Activated CD8-positive, alpha-beta memory T cell treated with anti-CD3 and anti-CD28 coated beads for 4 hours (primary cell): Measurements from ENCODE around the gene NEU4.

Experiments
- DNase-seq, 2 donors: peaks; one replicate each; pipeline ENCODE4 v3.0.0-alpha.2; 2020; ENCODE audit warnings: low read depth in 2 of 2

NEU4 gene

DNA sequence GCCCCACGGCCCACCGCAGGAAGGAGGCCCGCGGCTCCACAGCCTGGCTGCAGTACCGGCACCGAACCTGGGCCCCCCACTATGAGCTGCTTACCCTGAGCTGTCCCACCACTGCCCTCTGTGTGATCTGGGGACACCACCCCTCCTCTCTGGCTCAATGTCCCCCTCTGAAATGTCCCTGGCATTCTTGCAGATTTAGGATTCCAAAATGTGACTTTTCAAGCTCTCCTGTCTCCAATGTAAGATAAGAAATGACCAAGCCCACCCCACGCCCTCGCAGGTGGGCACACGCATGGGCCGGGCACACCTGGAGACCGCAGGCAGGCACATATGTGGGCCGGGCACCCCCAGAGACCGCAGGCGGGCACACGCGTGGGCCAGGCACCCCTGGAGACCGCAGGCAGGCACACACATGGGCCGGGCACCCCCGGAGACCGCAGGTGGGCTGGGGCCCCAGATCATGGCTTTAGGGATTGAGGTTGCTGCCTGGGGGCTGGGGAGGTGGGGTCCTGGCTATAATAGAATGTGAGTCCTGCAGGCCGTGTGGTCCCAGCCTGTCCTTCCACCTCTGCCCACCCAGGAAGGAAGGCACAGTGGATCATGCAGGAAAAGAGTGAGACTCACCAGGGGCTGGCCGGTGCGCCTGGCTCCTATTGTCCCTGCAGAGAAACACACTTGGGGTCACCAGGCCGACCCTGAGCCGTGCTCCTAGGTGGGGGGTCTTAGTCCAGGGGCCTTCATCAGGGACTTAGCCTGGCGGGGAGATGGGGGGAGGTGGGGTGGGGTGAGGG is 42.5 kb downstream of the NEU4 start:
- no peak for DNase-seq

GRCh38 chr2:241852116-241852980 is 43.4 kb downstream of the NEU4 start:
- DNase-seq, result no peak

DNA sequence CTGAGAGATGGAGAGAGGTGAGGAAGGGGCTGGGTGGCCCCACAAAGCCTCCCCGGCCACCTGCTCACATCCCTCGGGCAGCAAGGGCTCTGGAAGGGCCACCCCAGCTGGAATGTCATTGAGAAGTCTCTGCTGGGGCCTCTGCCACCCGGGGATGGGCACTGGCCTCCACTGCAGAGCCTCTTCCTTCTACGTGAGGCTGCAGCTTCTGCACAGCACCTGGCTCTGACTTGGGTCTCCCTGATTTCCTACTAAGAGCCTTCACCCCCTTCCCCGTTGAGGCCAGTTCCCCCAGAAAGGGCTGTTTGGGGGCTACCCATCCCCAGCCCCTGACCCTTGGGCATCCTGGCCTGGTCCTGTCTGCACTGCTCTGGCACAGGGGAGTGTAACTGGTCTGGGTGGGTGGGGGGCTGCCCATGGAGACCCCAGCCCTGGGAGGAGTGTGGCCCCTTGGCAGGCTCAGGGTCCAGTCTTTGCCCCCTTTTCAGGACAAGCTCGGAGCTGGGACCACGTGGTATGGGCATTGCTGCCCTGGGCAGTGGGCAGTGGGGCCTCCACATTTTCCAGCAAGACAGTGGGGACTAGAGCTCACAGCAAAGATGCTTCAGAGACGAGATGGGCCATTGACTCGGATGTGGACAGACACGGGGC is 44.1 kb downstream of the NEU4 start:
- no peak for DNase-seq

DNA sequence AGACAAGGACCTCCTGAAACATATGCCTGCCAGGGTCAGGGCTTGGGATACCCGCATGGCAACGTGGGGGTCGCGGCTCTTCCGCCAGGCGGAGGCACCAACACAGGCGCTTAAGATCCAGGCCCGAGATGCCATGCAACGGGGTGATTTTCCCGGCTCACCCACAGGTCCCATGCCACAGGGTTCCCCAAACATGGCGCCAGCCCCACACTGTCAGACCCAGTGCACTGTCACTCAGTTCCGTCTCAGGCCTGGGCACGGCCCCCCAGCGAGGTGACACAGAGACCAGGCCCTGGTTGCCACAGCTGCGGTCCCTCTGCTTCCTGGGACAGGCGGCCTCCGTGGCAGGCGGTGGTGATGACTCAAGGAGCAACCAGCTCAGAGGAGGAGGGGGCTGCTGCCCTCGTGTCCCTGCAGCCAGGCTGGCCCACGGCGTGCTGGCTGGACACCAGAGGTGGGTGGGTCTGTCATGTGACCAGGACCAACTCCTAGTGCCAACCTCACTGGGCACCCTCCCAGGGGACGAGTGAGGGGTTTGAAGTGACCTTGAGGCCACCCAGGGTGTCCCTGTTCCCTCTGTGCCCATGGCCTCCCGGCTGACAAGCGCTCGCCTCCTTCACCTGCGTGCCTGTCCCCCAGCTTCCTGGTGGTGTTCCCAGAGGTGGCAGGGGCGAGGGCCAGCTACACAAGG is 44.8 kb downstream of the NEU4 start:
- no peak for DNase-seq

DNA sequence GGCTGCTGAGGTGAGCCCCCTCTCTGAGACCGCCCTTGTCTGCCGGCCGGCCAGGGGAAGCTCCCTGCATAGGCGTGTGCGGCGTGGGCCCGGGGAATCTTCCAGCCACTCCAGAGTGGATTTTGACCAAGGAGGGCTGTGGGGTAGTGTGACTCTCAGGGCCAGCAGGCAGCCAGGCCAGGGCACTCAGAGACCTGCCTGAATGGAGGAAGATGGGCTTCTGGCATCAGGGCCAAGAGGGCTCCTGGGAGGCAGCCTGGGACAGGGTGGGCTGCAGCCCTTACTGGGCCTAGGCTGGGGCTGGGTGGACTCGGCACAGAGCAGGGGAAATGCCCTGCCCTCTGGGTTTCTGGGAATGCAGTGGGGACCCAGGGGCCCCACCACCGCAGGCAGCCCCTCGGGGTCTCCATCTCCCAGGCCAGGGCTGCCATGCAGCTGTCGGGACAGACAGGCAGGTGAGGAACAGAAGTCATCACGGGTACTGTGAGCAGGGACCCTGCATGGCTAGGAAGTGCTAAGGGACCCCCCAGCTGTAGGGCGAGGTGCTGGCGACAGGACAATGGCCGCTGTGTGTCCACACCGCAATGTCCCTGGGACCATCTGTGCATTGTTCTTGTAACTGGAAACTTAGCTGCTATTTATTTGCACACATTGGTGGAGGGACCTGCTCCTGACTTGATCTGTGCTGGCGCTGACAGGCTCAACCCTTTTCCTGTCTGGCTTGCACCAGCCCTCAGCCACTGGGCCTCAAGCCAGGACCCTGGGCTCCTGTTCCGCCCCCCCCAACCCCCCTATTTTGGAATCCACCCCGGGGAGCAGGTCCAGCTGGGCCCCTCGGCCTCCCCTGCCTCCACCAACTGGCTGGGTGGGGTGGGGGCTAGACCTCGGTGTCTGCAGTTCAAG is 45.6 kb downstream of the NEU4 start:
- no peak for DNase-seq

GRCh38 chr2:241855245-241855887 is 46.4 kb downstream of the NEU4 start:
- no peak for DNase-seq

DNA sequence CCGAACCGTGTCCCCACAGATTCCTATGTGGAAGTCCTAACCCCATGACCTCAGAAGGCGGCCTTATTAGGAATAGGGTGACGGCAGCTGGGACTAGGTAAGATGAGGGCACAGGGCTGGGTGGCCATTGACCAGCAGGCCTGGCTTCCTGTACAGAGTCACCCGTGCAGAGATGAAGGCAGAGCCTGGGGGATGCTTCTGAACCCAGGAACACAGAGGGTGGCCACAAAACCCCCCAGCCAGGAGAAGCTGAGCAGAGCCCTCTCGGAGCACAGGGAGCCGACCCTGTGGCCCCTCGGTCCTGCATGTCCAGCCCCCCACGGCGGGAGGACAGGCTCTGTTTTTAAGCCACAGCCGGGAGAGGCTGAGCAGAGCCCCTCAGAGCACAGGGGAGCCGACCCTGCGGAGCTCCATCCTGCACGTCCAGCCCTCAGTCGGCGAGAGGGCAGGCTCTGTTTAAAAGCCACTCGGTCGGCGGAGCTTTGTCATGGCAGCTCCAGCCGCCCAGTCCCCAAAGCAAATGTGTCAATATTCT is 47.0 kb downstream of the NEU4 start:
- DNase-seq, result no peak

DNA sequence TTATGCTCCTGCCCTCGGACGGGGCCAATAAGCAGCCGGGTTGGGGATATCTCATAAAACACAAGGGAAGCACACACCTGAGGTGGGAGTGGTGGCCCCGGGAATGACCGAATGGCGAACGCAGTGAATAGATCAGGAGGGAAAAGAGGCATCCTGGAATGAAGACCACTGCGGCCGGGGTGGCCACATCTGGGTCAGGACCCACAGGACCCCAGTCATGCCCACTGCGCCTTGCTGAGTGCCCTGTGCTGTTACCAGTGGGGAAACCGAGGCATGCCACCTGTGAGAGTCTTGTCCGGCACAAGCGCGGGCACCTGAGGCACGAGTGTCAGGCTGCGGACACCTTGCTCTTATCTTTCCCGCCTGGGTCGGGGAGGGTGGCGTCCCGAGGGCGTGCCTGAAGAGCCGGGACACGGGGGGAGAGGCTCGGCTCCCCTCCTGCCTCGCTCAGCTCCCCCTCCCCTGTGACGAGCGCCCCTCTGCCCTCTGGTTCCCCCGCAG is 48.1 kb downstream of the NEU4 start:
- no peak for DNase-seq

- DNase-seq, result no peak
These were observed 48.7 kb downstream of the NEU4 start for GRCh38 chr2:241857572-241858121.

DNA sequence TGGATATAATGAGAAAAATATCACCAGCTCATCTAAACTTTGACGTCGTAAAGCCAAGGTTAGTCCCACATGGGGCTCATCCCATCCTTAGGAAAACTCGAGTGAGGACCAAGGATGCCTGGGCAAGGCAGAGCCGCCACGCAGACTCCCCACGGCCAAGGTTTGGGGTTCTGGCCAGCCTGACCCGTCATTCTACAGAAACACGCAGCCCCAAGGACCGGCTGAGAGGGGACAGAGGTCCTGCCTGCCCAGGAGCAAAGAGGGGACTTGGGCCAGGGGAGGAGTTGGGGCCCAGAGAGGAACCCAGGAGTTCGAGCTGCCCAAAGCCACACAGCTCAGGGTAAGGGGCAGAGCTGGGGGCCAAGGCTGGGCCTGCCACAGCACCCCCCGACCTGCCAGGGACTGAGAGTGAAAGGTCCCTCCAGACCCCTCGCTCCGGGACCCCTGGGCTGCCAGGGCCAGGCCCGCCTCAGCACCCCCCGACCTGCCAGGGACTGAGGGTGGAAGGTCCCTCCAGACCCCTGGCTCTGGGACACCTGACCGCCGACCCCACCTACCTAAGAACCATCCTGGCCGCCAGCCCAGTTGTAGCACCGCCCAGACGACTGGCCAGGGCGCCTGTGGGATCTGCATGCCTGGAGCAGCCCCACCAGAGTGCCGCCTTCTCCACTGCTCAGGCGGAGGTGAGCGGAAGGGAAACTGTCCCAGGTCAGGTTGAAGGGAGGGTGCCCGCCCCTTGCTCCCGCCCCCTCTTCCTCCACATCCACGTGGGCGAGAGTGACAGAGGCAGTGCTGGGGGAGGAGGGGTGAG is 49.4 kb downstream of the NEU4 start, which contains the start of gene PDCD1:
PDCD1 (minus strand) TSS at position 689 of the 811 bp plus-strand sequence; CDS start at position 633, 56 bp downstream.
- peak; percentile 64 to 65 for DNase-seq

DNA sequence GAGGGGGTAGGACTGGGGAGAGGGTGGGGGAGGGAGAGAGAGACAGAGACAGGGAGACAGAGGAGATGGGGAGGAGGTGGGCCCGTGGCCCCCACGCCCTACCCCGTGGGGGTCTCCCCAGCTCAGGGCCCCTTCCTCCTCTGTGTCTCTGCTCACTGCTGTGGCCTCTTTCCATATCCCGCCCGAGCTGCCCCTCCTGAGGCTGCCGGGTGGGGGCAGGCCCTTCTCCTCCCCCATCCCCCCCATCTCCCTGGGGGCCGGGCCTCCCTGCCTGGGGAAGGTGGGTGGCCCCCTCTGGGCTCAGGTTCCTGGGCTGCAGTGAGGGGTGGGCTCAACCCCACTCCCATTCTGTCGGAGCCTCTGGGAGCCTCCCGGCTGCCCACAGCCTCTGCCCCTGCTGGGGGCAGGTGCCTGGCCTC is 50.0 kb downstream of the NEU4 start:
- no peak for DNase-seq

- peak; percentile 48 to 65 for DNase-seq
These were observed 50.6 kb downstream of the NEU4 start for GRCh38 chr2:241859436-241860183.

DNA sequence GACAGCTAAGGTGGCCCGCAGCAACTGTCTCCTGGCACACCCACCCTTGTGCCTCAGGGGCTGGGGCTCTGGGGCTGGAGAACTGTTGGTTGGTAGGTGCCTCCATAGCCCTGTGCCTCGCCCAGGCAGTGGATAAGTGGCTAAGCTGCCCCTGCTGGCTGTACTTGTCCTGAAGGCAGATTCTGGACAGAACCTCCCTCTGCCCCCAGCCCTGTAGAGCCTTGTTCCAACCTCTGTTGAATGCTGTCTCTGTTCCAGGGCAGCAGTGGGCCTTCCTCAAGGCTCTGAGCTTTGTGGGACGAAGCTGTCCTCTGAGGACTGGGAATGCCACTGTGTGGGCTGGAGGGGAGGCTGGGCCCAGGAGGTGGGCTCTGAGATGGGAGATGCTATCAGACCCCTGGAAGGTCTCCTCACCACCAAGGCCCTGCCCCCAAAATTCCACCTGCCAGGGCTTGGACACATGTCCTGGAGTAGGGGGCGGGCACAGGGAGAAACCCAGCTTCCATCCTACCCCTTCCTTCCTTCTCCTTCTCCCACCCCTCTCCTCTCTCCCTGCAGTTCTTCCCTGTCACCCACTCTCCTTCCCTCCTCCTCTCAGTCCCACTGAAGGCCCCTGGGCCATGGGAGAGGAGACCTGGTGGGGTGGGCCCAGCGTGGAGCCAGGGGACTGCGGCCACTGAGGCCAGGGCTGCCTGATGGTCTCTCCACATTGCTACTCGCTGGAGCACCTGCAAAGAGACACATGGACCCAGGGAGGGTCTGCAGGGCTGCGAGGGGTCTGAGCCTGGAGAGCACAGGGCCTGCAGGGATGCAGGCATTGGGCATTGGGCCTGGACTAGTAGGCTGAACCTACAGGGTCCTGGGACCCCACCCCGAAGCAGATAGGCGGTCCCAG is 51.4 kb downstream of the NEU4 start:
- no peak for DNase-seq

DNA sequence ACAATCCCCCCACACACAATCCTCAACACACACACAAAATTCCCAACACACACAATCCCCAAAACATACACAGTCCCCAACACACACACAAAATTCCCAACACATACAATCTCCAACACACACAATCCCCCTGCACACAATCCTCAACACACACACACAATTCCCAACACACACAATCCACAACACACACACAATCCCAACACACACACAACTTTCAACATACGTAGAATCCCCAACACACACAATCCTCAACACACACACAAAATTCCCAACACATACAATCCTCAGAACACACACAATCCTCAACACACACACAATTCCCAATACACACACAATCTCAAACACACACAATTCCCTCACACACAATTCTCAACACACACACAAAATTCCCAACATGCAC is 52.3 kb downstream of the NEU4 start:
- DNase-seq, result no peak

DNA sequence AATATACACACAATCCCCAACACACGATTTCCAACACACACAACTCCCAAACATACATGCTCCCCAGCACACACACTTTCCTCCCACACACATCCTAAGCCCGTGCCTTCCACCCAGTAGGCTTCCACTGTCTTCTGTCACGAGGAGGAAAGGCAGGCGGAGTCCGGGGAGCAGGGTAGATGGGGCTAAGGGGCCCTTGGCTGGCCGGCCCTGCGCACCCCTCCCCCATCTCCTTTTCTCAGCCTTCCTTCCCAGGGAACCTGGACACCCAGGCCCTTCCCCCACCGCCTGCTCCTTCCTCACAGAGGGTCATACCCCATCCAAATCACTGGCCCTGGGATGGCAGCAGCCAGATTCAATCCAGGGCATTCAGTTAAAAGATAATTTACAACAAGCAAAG is 53.1 kb downstream of the NEU4 start:
- no peak for DNase-seq

DNA sequence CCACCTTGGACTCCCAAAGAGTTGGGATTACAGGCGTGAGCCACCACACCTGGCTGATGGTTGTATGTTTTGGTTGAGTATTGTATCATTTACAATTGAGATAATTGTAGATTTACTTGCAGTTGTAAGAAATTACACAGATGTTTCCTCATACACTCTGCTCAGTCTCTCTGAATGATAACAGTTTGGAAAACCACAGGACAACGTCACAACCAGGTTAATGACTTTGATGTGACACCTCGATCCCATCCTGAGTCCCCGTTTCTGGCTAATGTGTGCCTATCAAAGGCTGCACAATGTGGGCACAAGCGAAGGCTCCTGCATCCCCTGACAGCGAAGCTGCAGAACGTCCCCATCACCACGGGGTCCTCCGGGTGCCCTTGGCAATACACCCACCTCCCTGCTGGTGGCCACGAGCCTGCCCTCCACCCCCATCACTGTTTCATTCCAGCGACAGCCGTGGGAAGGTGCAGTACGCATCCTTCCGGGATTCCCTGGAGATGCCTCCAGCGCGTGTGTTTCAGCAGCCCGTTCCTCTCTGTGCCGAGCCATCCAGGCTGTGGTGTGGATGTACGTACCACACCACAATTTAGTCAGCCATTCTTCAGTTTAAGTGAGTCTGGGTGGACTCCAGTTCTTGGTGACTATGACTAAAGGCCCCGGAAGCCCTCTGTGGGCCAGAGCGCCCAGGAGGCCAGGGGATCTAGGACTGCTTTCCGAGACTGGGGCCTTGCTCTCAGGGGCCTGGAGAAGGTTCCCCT is 54.0 kb downstream of the NEU4 start:
- no peak for DNase-seq
